WTC11 (cell line): ENCODE results near the gene NCKAP5.

ENCODE experiments used
- SMAD3 ChIP-seq: sonication (generic); formaldehyde crosslinking; IDR thresholded peaks from 2 replicates; pipeline ENCODE4 v1.8.0; 2022; ENCODE audit warnings: missing genetic modification reagents, mild to moderate bottlenecking, borderline replicate concordance
- TF ChIP-seq, protein P1 (sequence below): fragments of 200-600 bp; IDR thresholded peaks from 2 replicates; pipeline ENCODE4 v1.8.0; 2022; ENCODE audit warnings: antibody characterized with exemption
- TF ChIP-seq, protein P2 (sequence below): sonication (generic); formaldehyde crosslinking; IDR thresholded peaks from 2 replicates; pipeline ENCODE4 v1.8.1; 2023; ENCODE audit warnings: mild to moderate bottlenecking, missing genetic modification reagents, moderate library complexity

DNA sequence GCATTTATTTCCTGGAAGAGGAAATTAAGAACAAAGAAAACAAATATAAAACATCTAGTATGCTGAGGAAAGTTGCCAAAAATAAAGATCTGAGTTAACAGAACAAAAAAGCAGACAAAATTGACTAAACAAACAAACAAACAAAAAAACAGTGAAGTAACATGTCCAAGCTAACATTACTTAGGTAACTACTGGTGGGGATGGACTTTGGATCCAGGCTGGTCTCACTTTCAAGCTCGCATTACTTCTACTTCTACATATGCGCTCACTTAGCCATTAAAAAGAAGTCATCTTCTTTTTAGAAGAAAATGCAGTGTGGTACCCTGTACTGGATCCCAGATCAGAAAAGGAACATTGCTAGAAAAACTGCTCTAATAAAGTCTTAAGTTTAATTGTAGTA, 358.9 kb downstream of the NCKAP5 start:
- TF ChIP-seq, protein P1, sequence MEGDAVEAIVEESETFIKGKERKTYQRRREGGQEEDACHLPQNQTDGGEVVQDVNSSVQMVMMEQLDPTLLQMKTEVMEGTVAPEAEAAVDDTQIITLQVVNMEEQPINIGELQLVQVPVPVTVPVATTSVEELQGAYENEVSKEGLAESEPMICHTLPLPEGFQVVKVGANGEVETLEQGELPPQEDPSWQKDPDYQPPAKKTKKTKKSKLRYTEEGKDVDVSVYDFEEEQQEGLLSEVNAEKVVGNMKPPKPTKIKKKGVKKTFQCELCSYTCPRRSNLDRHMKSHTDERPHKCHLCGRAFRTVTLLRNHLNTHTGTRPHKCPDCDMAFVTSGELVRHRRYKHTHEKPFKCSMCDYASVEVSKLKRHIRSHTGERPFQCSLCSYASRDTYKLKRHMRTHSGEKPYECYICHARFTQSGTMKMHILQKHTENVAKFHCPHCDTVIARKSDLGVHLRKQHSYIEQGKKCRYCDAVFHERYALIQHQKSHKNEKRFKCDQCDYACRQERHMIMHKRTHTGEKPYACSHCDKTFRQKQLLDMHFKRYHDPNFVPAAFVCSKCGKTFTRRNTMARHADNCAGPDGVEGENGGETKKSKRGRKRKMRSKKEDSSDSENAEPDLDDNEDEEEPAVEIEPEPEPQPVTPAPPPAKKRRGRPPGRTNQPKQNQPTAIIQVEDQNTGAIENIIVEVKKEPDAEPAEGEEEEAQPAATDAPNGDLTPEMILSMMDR = no peak
- TF ChIP-seq SMAD3 = no peak
- TF ChIP-seq, protein P2, sequence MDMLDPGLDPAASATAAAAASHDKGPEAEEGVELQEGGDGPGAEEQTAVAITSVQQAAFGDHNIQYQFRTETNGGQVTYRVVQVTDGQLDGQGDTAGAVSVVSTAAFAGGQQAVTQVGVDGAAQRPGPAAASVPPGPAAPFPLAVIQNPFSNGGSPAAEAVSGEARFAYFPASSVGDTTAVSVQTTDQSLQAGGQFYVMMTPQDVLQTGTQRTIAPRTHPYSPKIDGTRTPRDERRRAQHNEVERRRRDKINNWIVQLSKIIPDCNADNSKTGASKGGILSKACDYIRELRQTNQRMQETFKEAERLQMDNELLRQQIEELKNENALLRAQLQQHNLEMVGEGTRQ = no peak
